Stimulated activated CD4-positive, alpha-beta T cell treated with anti-CD3 and anti-CD28 coated beads, Interleukin-1b, Interleukin-23, amount 100 ng/mL, for 1 hour (primary cell): Measurements from ENCODE around the gene KIFAP3.
"Not testable (repeated sequence)": the region's sequence is repeated elsewhere in the genome, so short reads cannot be mapped to it uniquely, and the experiment has no call there.

Experiments
- DNase-seq, 2 donors: peaks; one replicate each; pipeline ENCODE4 v3.0.0-alpha.2; 2020; ENCODE audit warnings: low read depth in 2 of 2

Gene KIFAP3

GRCh38 chr1:170074250-170075157 lies at the start of gene KIFAP3:
Gene KIFAP3 (minus strand): TSS chr1:170074695. CDS start chr1:170074467, 228 bp downstream.
- peak; percentile 76 to 87 for DNase-seq

- DNase-seq, result no peak
Observed at GRCh38 chr1:170122366-170122765, 47.9 kb upstream of the KIFAP3 start.

- no peak for DNase-seq
Observed at GRCh38 chr1:170114906-170115305, 40.4 kb upstream of the KIFAP3 start.

DNA sequence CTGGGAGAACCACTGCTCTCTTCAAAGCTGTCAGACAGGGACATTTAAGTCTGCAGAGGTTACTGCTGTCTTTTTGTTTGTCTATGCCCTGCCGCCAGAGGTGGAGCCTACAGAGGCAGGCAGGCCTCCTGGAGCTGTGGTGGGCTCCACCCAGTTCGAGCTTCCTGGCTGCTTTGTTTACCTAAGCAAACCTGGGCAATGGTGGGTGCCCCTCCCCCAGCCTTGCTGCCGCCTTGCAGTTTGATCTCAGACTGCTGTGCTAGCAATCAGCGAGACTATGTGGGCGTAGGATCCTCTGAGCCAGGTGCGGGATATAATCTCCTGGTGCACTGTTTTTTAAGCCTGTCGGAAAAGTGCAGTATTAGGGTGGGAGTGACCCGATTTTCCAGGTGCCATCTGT lies 38.6 kb upstream of the KIFAP3 start:
- not testable (repeated sequence) for DNase-seq

GRCh38 chr1:170097449-170097948 lies 23.0 kb upstream of the KIFAP3 start:
- DNase-seq, result no peak

DNA sequence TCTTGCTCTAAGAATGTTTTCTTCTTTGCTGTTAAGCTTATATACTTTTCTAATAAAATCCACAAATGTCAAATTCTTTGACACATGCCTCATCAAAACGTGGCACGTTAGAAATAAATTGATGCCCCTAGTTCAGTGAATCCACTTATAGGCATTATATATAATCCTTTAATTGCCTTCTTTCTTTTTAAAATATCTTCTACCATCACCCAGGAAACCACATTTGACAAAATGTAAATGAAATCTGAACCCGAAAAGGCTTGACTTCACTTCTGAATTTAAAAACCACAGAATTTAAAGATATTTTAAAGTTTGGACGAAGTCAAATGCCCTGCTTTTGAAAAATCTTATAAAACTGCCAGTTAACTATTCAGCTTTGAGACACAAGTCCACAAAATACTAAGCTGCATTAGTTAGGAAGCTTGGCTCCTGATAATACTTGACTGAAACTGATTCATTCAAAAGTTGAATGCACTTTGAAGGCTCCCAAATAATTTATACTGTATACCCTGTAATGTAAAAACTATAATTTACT lies 22.4 kb upstream of the KIFAP3 start:
- no peak for DNase-seq

DNA sequence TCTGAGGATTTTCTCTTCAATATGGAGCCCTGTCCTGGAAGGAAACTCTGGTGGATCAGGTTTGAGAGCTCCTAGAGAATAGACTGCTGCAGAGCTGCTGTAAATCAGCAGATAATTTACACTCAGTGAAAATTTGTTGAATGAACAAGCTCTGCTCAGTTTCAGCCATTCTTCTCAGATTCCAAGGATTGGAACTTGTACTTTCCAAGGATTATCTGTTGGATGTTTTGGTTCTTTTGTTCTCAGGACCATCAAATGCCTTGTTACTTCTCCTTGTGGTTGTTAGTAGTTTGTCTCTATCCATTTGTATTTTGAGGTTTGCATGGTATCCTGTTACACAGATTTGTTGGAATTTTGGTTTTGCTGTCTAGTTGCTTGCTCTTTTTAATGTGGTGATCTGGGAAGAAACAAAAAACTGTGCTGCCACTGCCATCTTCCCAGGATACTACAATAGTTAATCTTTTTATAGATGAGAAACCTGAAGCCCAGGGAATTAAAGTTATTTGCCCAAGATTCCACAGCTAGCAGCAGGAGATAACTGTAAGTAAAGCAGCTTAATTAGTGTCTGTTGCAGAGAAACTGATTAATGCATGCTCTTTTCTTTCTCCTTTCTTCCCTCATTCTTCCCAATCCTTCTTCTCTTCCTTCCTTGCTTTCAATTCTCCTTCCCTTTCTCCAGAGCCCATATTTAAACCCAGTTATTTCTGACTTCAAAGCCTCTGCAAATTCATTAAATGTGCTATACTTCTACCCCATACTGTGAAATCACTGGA lies 21.7 kb upstream of the KIFAP3 start:
- no peak for DNase-seq

- not testable (repeated sequence) for DNase-seq
Observed at GRCh38 chr1:170094697-170095616, 20.5 kb upstream of the KIFAP3 start.

DNA sequence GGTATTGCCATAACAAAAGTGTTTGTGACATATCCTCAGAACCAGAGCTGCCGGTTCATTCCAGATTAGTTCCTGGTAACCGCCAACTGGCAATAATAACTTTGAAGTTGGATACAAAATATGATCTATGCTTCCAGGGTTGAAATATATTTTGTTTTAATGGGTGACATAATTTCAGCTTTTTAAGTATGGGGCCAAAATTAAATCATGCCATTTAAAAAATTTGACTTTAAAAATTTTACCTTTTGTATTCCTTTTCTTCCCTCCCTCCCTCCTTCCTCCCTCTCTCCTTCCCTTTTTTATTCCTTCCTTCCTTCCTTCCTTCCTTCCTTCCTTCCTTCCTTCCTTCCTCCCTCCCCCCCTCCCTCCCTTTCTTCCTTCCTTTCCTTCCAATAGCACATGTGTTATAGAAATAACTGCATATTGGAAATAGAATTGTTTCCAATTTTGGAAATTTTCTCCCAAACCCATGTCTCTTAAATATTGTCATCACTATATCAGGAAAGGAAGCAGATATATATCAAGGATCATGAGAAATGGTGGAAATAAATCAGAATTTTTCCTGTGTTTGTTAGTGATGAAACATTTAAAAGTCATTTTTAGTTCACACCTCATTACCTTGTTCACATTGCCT lies 12.0 kb upstream of the KIFAP3 start:
- DNase-seq, result no peak

- DNase-seq, result no peak
Observed at GRCh38 chr1:170085091-170085490, 10.6 kb upstream of the KIFAP3 start.

DNA sequence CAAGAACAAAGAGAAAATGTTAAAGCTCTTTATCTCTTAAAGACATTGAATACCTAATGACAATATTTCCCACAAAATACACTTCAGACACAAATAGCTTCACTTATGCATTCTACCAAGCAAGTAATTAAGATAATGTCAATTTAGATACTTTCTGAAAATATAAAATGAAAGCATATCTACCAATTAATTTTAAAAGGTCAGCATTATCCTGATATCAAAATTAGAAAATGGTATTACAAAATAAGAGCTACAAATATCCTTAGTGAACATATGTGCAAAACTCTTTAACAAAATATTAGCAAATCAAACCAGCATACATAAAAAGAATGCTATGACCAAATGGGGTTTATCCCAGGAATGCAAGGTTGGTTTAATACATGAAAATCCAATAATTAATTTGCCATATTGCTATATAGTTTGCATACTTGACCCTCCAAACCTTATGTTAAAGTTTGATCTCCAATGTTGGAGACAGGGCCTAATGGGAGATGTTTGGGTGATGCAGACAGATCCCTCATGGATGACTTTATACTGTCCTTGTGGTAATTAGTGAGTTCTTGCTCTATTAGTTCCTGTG lies 4.2 kb upstream of the KIFAP3 start:
- no peak for DNase-seq

- DNase-seq, result no peak
Observed at GRCh38 chr1:170077926-170078325, 3.4 kb upstream of the KIFAP3 start.

- DNase-seq, result not testable (repeated sequence)
Observed at GRCh38 chr1:170076952-170077351, 2.5 kb upstream of the KIFAP3 start.

- DNase-seq, result no peak
Observed at GRCh38 chr1:170076199-170076598, 1.7 kb upstream of the KIFAP3 start.

GRCh38 chr1:170075186-170075585 lies 691 bp upstream of the KIFAP3 start:
- DNase-seq, result no peak

DNA sequence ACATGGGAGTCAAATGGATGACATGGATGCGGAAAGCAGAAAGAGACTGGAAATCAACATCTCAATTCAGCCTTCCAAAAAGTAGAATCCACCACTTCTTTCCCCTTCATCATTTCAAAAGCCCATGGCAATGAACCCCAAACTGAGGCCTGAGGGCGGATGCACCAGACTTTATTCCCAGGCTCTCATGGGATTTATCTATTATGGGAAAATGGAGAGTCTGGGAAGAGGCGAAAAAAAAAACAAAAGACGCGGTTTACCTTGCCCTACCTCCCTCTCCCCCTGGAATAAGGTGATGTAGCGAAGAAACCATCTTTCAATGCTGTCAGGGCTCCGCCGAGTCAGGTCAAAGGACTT lies 624 bp downstream of the KIFAP3 start:
- DNase-seq, result no peak

- DNase-seq, result no peak
Observed at GRCh38 chr1:170071378-170071777, 3.1 kb downstream of the KIFAP3 start.

DNA sequence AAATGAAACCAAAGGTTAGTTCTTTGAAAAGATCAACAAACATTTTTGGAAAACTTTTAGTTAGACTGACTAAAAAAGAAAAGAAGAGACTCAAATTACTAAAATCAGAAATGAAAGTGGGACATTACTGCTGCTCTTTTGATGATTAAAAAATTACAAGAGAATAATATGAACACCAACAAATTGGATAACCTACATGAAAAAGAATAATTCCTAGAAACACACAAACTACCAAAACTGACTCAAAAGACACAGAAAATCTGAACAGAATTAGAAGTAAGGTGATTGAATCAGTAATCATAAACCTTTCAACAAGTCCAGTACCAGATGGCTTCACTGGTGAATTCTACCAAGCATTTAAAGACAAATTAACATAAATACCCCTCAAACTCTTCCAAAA lies 5.6 kb downstream of the KIFAP3 start:
- DNase-seq, result no peak

DNA sequence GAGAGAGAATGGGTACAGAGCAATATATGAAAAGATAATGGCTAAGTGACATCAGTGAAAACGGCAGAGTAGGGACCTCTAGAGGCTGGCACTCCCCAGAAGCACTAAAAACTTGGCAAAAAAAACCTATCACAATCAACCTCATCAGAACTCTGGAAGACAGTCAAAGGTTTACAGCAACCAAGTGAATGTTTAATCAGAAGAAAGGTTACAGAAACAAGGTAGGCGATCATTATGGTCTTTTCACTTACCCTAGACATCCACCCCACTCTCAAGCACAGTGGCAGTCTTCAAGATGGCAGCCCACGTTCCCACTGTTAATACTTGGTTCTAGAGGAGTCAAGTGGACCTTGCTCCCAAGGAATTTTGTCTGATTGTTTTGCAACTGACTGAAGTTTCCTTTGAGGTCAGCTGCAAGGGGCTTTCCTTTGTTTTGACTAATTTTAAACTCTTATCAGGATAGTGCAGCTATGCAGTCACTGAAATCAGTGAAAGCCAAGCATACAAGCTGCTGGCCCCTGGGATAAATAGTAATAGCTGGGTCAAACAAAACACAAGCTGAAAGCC lies 7.2 kb downstream of the KIFAP3 start:
- DNase-seq, result no peak

DNA sequence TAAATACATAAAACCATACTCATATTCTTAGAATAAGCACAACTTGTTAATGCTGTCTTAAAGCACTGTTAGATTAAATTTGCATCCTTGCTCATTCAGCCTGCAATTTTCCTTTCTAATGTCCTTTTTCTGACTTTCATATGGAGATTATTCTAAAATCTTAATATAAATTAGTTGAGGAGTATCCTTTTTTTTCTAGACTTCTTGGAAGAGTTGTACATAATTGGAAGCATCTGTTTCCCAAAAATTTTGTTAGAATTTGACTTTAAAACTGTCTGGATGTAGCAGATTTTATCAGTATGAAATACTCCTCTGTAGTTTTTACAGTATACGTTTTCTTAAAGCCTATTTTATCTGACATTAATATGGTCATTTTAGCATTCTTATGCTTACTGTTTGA lies 9.7 kb downstream of the KIFAP3 start:
- no peak for DNase-seq
